H1 (cell line): ENCODE measurements around the gene PDE3A.

ENCODE experiments used
- RAD21 ChIP-seq, 2 experiments: IDR thresholded peaks in 1 of 2; conservative IDR thresholded peaks in 1 of 2; 2 replicates each; pipeline ENCODE4 v1.6.1; 2011; ENCODE audit warnings: low read depth in 2 of 2, low read length in 2 of 2, improper control_type of control experiment in 1 of 2, inconsistent platforms in 1 of 2, mild to moderate bottlenecking in 1 of 2, moderate library complexity in 1 of 2
- SRF ChIP-seq: IDR thresholded peaks from 2 replicates; pipeline ENCODE4 v1.6.1; 2011; ENCODE audit warnings: mild to moderate bottlenecking, low read depth, low read length, moderate library complexity
- TF ChIP-seq, protein P1 (sequence below), 3 experiments: IDR thresholded peaks; 1 replicate in 2 of 3; 2 replicates in 1 of 3; pipeline versions ENCODE4 v1.5.1 to v1.6.1; 2011; ENCODE audit warnings: low read length in 3 of 3, mild to moderate bottlenecking in 3 of 3, inconsistent platforms in 2 of 3, low read depth in 1 of 3, moderate library complexity in 1 of 3; ENCODE audit not compliant: insufficient read depth in 1 of 3; ENCODE audit errors: control extremely low read depth in 1 of 3

DNA sequence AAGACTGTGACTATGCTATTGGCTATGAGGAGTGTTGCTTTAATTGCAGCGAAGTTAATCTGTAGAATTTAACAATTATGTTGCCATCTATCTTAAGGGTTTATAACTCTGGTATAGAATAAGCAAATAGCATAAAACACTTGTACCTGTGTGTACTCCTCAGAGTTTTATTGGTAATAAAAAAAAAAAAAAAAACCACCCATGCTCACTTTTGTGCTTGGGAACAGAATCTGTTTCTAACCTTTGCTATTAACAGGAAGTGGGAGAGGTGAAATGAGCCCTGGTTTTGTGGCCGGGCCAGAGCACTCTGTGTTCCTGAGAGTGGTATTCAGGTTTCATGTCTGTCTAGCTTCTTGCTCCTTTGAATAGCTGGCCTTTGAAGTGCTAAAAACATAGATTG lies 53.1 kb downstream of the PDE3A start:
- no peak for TF ChIP-seq RAD21 (IDR thresholded peaks at IDR 0.05 in 1 of 2, conservative IDR thresholded peaks at IDR 0.05 in 1 of 2; ENCODE audit: low read depth in 2 of 2, low read length in 2 of 2)
- no peak for TF ChIP-seq SRF
- TF ChIP-seq, protein P1, sequence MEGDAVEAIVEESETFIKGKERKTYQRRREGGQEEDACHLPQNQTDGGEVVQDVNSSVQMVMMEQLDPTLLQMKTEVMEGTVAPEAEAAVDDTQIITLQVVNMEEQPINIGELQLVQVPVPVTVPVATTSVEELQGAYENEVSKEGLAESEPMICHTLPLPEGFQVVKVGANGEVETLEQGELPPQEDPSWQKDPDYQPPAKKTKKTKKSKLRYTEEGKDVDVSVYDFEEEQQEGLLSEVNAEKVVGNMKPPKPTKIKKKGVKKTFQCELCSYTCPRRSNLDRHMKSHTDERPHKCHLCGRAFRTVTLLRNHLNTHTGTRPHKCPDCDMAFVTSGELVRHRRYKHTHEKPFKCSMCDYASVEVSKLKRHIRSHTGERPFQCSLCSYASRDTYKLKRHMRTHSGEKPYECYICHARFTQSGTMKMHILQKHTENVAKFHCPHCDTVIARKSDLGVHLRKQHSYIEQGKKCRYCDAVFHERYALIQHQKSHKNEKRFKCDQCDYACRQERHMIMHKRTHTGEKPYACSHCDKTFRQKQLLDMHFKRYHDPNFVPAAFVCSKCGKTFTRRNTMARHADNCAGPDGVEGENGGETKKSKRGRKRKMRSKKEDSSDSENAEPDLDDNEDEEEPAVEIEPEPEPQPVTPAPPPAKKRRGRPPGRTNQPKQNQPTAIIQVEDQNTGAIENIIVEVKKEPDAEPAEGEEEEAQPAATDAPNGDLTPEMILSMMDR (IDR thresholded peaks at IDR 0.05; ENCODE audit: control extremely low read depth in 1 of 3, insufficient read depth in 1 of 3, low read depth in 1 of 3, low read length in 3 of 3) = no peak
